GM19463 (cell line): ENCODE data around the gene NFX1.

Experiments used
- ATAC-seq: cut with Tn5 transposase; IDR thresholded peaks from one replicate; pipeline ENCODE4 v1.9.1; 2021; ENCODE audit warnings: mild to moderate bottlenecking, moderate library complexity; ENCODE audit not compliant: unreplicated experiment

The NFX1 gene

DNA sequence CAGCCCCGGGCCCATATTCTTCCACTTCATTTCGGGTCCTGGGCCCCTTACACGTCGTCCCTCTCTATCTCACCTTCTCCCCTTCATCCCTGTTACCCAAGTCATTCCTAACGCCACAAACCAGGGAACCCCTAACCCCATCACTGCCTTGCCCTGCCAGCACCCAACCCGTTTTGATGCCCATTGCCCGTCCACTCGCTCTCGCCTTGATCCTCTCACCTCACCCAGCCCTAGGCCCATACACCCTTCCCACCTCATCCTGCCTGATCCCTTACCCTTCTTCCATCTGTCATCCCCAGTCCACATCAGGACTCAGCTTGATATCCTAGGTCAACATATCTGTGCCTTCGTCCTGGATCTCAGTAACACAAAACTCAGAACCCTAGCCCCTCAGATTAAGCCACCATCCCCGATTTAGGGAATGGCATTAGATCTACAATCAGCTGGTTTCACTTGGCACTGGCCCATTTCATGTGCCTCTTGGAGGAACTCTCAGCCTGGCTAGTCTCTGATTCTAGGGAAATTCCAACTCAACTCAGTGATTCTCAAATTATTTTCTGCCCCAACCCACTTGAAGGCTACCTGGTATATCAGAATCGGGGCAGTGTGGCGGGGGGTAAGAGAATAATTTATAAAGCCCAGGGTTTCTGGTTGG is 25.0 kb upstream of the NFX1 start:
- no peak for ATAC-seq

DNA sequence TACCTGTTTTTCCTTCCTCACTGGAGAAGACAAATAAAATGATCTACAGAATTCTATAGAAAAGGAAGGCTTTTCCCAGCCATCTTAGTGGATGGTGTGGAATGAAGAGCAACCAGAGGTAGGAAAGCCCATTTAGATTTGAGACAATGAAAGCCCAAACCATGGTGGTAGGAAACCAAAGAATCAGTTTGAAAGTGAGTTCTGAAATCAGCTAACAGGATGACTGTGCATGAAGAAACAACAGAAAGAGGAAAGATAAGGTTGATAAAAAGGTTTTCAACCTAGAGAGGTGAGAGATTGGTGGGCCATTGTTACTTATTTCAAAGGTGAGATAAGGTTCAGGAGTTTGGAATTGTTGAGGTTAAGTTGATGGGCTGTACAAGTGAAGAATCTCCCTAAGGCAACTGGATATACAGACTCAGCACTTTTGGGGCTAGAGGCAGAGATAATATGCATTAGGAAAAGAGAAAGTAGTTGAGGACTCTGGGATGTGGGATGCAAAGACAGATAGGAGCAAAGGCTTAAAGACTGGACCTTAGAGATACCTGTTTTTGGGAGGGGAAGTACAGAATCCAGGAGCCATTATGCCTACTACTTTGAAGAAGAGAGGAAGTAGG is 23.1 kb upstream of the NFX1 start:
- ATAC-seq, result no peak

DNA sequence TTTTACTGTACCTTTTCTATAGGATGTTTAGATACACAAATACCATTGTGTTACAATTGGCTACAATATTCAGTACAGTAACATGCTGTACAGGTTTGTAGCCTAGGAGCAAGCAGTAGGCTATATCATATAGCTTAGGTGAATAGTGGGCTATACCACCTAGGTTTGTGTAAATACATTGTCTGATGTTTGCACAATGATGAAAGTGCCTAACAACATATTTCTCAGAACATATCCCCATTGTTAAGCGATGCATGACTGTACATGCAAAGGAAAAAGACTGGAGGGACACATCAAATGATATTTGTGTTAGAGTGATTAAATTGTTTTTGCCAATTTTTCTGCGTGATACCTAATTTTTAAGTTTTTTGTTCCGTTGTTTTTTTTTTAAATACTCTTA is 20.2 kb upstream of the NFX1 start:
- no peak for ATAC-seq

- no peak for ATAC-seq
Measured at GRCh38 chr9:33272061-33272460, 18.3 kb upstream of the NFX1 start.

GRCh38 chr9:33273266-33273971 is 16.9 kb upstream of the NFX1 start:
- ATAC-seq, result no peak

DNA sequence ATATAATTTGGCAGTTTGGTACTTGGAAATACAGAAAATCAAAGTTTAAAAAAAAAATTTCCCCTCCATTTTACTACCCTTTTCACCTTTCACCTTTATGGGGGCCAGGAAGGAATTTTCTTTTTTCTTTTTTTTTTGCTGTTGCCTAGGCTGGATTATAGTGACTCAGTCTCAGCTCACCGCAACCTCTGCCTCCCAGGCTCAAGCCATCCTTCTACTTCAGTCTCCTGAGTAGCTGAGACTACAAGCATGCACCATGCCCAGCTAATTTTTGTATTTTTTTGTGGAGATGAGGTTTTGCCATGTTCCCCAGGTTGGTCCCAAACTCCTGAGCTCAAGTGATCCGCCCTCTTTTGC is 16.4 kb upstream of the NFX1 start:
- ATAC-seq, result no peak

DNA sequence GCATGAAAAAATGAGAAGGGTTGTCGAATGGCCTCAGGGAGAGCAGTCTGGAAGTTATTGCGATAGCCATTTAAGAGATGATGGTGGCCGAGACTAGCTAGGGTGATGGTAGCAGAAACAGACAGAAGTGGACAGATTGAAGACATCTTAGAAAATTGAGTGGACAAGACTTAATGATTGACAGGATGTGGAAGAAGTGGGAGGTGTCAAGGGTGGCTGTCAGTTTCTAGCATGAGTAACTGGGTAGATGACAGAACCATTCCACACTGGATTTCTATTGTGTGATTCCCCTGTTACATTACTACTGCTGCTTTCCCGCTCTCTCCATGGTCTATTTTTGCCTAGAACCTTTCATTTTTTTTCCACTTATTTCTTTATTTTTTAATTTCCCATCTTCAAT is 12.8 kb upstream of the NFX1 start:
- ATAC-seq, result no peak

GRCh38 chr9:33285502-33285901 is 4.8 kb upstream of the NFX1 start:
- ATAC-seq, result no peak

DNA sequence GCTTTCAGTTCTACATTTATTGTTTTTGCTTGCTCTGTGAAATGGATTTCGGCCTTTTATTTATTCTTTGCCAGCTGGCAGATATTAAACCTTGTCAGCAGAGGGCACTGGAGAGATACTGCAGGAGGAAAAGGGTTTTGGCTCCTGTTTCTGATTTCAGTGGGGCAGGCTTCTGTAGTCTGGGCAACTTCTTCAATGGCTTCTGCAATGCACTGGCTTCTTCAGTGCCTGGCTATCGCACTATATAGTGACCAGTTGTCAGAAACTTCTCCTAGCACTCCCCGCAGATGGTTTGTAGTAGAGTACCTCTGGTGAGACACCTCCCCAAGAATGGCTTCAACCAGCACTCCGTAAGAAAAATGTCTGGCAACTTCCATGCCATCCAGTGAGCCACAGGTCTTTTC is 3.2 kb upstream of the NFX1 start:
- ATAC-seq, result no peak

DNA sequence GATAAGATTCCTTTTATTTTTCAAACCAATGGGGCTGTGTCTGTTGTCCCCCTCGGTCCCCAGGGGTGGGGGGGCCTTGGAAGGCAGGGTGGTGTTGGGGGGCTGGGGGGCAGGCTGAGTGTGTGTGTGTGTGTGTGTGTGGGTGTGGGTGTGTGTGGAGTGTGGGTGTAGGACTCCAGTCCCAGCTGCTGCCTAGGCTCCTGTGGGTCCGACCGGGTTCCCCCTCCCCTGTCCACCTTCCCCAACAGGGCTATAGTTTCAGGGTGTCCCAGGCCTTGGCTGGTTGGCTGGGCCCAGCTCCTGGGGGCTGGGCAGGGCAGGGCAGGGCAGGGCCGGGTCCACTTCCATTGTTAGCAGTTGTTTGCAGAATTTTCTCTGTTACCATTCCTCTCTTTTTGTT is 2.1 kb upstream of the NFX1 start:
- no peak for ATAC-seq

- ATAC-seq, result no peak
Measured at GRCh38 chr9:33288828-33289483, 1.4 kb upstream of the NFX1 start.

DNA sequence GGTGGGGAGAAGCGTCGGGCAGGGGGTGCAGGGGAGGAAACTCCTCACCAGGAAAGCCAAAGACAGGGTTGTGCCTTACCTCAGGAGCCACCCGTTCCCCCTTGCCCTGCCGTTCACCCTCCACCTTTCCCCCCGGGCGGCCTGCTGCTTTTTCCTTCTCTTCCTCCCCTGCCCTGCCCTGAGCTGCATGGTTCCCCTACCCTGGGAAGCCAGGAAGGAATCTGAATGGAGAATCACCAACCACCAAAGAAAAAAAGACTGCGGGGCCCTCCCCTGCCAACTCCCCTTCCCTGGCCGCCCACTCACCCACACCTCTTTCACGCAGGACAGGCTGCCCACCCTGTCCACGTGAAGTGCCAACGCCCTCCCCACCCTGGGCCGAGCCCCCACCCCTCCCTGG is 820 bp upstream of the NFX1 start:
- no peak for ATAC-seq

GRCh38 chr9:33289936-33290246 is 425 bp upstream of the NFX1 start:
- ATAC-seq, result peak; percentile 26

DNA sequence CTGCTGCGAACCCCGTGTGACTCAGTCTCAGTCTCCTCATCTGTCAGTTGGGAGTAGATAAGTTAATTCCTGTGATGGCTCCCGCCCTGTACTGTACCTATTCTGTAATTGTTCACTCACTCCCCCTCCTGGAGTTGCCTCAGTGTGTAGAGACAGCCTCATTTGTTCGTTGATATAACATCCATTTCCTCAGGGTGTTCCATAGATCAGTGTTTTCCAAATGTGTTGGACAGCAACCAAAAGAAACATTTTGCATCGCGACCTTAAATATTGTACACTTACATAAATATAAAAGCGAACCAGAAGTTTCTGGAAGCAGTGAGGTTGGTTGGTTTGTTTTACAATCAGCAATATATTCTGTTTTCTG is 698 bp downstream of the NFX1 start:
- no peak for ATAC-seq

DNA sequence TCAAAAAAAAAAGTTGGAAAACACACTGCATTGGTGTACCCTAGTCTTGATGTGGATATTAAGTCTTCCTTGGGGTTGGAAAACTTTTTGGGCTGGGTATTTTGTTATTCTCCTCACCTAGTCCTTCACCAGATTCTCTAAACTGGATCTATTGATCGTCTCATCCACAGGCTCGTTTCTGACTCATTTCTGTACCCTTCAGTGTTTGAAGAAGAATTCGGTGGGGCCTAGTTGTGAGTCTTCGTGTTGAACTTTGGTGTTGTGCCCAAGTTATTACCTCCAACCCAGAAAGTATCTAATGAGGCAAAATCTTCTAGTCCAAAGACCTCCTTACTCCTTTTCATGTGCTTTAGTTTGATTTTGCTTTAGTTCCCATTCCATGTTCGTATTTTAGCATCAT is 1.6 kb downstream of the NFX1 start:
- ATAC-seq, result no peak

- no peak for ATAC-seq
Measured at GRCh38 chr9:33293782-33294181, 3.5 kb downstream of the NFX1 start.

DNA sequence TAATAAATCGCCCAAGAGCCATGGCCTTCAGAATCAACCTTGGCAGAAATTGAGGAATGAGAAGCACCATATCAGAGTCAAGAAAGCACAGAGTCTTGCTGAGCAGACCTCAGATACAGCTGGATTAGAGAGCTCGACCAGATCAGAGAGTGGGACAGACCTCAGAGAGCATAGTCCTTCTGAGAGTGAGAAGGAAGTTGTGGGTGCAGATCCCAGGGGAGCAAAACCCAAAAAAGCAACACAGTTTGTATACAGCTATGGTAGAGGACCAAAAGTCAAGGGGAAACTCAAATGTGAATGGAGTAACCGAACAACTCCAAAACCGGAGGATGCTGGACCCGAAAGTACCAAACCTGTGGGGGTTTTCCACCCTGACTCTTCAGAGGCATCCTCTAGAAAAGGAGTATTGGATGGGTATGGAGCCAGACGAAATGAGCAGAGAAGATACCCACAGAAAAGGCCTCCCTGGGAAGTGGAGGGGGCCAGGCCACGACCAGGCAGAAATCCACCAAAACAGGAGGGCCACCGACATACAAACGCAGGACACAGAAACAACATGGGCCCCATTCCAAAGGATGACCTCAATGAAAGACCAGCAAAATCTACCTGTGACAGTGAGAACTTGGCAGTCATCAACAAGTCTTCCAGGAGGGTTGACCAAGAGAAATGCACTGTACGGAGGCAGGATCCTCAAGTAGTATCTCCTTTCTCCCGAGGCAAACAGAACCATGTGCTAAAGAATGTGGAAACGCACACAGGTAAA is 4.5 kb downstream of the NFX1 start:
- no peak for ATAC-seq

DNA sequence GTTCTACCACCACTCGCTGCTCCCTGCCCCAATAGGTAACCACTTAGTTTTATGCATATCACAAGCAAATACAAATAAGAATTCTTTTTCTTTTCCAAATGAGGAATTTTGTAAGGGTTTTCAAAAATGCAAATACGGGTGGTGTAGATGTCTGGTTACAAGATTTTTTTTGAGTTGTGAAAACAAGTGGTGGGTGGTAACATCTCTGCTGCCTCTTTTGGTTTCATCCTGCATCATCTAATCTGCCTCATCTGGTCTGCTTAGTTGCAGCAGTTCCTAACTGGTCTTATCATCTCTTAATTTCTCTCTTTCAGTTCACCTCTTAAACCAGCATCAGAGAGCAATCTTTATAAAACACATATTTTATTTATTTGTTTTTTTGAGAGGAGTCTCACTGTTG is 5.3 kb downstream of the NFX1 start:
- ATAC-seq, result peak; percentile 29

DNA sequence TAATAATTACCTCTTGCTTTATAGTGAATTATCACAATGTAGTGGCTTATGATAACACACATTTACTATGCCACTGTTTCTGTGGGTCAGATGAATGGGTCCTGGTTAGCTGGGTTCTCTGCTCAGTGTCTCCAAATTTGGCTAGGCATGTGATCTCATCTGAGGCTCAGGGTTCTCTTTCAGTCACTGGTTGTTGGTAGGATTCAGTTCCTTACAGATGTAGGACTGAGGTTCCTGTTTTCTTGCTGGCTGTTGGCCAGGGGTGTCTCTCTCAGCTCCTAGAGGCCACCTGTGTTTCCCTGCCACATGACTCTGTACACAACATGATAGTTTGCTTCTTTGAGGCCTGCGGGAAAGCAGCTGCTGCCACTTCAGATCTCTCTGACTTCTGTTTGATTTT is 7.1 kb downstream of the NFX1 start:
- peak; percentile 91 for ATAC-seq

DNA sequence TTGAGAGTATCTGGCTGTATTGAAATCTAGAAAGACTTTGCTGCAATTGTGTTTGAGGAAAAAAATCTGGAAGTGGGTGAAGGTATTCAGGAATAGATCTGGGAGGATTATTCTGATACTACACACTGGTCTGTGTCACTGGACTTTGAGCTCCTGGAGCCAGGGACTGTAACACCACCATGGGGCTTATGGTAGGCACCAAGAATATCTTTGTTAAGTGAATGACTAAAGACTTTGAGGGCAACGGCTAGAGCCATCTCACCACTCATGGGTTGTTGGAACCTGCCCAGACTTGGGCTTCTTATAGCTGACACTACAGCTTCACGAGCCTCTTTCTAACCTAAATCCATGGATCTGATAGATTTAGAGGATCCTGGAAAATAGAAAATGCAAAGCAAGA is 10.2 kb downstream of the NFX1 start:
- ATAC-seq, result no peak

DNA sequence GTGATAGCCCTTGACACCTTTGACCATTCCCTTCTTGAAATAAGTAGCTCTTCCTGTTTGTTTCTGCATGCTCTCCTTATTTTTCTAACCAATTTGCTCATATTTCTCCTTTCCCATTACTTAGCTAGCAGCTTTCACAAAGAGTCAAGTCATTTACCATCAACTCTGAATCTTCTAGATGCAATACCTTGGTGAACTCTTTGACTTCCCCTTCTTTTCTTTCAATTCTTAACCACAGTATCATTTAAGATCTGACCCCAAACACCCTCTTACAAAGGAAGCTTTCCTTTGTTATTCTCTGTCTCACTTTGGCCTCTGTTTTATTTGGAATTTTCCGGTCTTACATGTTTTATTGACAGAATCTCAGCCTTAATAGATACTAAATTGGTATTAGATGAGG is 14.0 kb downstream of the NFX1 start:
- no peak for ATAC-seq

GRCh38 chr9:33306037-33306436 is 15.7 kb downstream of the NFX1 start:
- no peak for ATAC-seq
